ENCODE results near the gene UPF3B.
"Not testable (repeated sequence)": the region's sequence is repeated elsewhere in the genome, so short reads cannot be mapped to it uniquely, and the experiment has no call there.

The UPF3B gene, protein sequence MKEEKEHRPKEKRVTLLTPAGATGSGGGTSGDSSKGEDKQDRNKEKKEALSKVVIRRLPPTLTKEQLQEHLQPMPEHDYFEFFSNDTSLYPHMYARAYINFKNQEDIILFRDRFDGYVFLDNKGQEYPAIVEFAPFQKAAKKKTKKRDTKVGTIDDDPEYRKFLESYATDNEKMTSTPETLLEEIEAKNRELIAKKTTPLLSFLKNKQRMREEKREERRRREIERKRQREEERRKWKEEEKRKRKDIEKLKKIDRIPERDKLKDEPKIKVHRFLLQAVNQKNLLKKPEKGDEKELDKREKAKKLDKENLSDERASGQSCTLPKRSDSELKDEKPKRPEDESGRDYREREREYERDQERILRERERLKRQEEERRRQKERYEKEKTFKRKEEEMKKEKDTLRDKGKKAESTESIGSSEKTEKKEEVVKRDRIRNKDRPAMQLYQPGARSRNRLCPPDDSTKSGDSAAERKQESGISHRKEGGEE

GRCh38 chrX:119852382-119853353 is at the start of gene UPF3B:
Gene UPF3B (minus strand): TSS chrX:119852963. CDS start chrX:119852928, 35 bp downstream.
- DNase-seq, result peak; percentile 96

GRCh38 chrX:119900976-119901375 is 48.2 kb upstream of the UPF3B start:
- DNase-seq, result no peak

- DNase-seq, result no peak
These were observed 46.4 kb upstream of the UPF3B start for GRCh38 chrX:119899125-119899524.

GRCh38 chrX:119895843-119896326 is 43.1 kb upstream of the UPF3B start, which contains the start of gene AKAP14:
Gene AKAP14 (plus strand): TSS chrX:119895893. CDS start chrX:119903224, 7,331 bp downstream.
- no peak for DNase-seq

GRCh38 chrX:119891961-119892692 is 39.4 kb upstream of the UPF3B start:
- DNase-seq, result not testable (repeated sequence)

DNA sequence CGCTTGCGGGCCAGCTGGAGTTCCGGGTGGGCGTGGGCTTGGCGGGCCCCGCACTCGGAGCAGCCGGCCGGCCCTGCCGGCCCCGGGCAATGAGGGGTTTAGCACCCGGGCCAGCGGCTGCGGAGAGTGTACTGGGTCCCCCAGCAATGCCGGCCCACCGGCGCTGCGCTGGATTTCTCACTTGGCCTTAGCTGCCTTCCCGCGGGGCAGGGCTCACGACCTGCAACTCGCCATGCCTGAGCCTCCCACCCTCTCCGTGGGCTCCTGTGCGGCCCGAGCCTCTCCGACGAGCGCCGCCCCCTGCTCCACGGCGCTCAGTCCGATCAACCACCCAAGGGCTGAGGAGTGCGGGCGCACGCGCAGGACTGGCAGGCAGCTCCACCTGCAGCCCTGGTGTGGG is 37.9 kb upstream of the UPF3B start:
- DNase-seq, result not testable (repeated sequence)

- peak; percentile 37 for DNase-seq
These were observed 35.1 kb upstream of the UPF3B start for GRCh38 chrX:119887721-119888425.

- DNase-seq, result no peak
These were observed 33.0 kb upstream of the UPF3B start for GRCh38 chrX:119885554-119886428.

DNA sequence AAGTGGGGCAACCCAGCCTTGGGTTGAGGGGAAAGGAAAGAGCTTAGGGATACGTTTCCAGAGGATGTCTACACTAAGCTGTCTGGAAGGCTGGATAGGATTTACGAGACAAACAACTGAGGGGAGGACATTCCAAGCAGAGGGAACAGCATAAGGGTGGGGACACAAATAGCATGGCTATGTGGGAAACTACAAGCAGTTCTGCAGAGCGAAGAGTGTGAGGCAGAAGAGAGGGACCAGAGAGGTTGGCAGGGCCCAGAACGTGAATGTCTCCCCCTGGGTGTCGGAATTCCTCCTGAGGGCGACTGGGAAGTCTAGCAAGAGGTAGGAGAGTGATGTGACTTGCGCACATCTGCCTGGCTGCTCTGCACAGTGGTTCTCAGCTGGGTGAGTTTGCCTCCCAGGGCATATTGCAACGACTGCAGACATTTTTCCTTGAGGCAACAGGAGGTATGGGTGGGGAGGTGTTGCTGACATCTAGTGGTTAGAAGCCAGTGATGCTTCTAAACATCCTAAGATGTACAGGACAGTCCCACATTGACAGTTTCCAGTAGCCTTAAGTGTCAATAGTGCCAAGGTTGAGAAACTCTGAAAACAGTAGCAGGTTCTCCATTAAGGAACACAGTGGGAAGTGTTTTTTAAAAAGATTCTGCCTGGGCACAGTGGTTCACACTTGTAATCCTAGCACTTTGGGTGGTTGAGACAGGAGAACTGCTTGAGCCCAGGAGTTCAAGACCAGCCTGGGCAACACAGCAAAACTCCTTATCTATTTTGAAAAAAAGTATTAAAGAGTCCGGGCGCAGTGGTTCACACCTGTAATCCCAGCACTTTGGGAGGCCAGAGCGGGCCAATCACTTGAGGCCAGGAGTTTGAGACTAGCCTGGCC is 28.0 kb upstream of the UPF3B start:
- no peak for DNase-seq

- no peak for DNase-seq
These were observed 27.3 kb upstream of the UPF3B start for GRCh38 chrX:119880076-119880475.

DNA sequence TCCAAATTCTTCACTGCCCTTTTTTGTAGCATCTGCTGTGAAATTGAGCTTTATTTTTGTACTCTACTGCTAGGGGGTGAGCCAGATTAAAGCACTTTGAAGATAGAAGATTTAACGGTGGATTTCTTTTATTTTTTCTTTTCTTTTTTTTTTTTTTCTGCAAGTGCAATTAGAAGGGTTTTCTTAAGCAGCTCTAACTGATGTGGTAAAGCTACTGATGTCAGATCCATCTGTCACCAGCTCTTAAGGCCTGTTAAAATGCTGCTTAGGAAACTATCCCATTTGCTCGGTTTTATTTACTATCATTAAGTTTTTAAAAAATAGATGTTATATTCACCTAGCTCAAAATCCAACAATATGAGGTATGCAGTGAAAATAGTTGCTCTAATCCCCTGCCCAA is 26.0 kb upstream of the UPF3B start:
- no peak for DNase-seq

- peak; percentile 82 for DNase-seq
These were observed 19.0 kb upstream of the UPF3B start, which contains the start of the genes NDUFA1 and RNF113A for GRCh38 chrX:119871599-119872395. Gene NDUFA1 (plus strand): TSS chrX:119871832. CDS start chrX:119871912, 80 bp downstream. Gene RNF113A (minus strand): TSS chrX:119871733. CDS start chrX:119871613, 120 bp downstream.

DNA sequence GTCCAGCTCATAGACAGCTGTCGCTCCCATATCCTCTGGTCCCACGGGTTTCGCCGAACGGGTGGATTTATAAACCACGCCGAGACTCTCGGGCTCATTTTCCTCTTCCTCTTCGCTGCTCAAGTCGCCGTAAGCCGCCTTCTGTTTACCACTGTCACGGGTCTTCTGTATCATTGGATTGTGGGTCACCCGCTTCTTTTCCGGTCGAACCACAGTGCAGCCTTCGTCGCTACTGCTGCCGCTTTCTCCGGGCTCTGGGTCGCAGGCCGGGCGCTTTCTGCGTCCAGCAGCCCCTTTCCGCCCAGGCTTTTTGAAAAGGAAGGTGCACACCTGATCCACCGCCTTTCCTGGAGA is 18.5 kb upstream of the UPF3B start:
- DNase-seq, result no peak

GRCh38 chrX:119870626-119871131 is 17.9 kb upstream of the UPF3B start:
- DNase-seq, result no peak

DNA sequence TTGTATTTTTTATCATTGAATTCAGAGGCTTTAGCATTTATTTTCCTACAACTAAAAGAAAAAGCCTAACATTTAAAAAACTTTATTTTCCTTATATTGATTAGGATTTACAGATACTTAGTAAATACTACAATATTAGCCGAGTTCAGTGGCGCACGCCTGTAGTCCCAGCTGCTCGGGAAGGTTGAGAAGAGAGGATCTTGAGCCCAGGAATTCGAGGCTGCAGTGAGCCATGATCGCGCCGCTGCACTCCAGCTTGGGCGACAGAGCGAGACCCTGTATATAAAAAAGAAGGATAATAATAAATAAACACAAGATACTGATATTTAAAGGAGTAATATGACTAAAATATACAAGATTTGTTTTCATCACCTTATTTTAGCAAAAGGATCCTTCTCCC is 681 bp upstream of the UPF3B start:
- no peak for DNase-seq

- DNase-seq, result no peak
These were observed 18.9 kb downstream of the UPF3B start for GRCh38 chrX:119833905-119834304.

GRCh38 chrX:119828446-119828845 is 24.3 kb downstream of the UPF3B start:
- no peak for DNase-seq

- no peak for DNase-seq
These were observed 26.3 kb downstream of the UPF3B start for GRCh38 chrX:119826399-119826959.
